GM12891 (cell line): ENCODE data around the gene CHKB.
A peak's percentile ranks its signal among the peaks of the same experiment; 100 is the strongest.

Experiments
- DNase-seq: peaks from one replicate; pipeline ENCODE4 v3.0.0; 2011; ENCODE audit warnings: low spot score; ENCODE audit not compliant: insufficient read length
- FAIRE-seq: peaks from 2 replicates; lab custom pipeline; 2011; peaks lifted over from hg19 to GRCh38; lab: Jason Lieb, UNC
- PAX5 ChIP-seq: IDR thresholded peaks from 2 replicates; pipeline ENCODE4 v1.6.1; 2011; ENCODE audit warnings: low read length, moderate library complexity, mild to moderate bottlenecking; ENCODE audit not compliant: insufficient read depth, severe bottlenecking
- POLR2A ChIP-seq: IDR thresholded peaks from 2 replicates; pipeline ENCODE4 v1.6.1; 2011; ENCODE audit warnings: low read depth, low read length, control low read depth
- POLR2AphosphoS5 ChIP-seq: IDR thresholded peaks from 2 replicates; pipeline ENCODE4 v1.6.1; 2011; ENCODE audit warnings: low read depth, low read length, control low read depth
- POU2F2 ChIP-seq: IDR thresholded peaks from 2 replicates; pipeline ENCODE4 v1.6.1; 2011; ENCODE audit warnings: low read depth, mild to moderate bottlenecking, control low read depth, low read length, moderate library complexity
- SPI1 ChIP-seq: IDR thresholded peaks from 2 replicates; pipeline ENCODE4 v1.6.1; 2011; ENCODE audit warnings: low read depth, low read length, control low read depth
- TAF1 ChIP-seq: IDR thresholded peaks from 2 replicates; pipeline ENCODE4 v1.6.1; 2011; ENCODE audit warnings: low read depth, low read length, control low read depth

The CHKB gene

GRCh38 chr22:50599816-50600455 lies 17.3 kb upstream of the CHKB start:
- no peak for FAIRE-seq
- no peak for TF ChIP-seq TAF1
- no peak for TF ChIP-seq PAX5
- no peak for TF ChIP-seq SPI1
- no peak for TF ChIP-seq POLR2AphosphoS5
- DNase-seq, result peak; percentile 88

GRCh38 chr22:50597097-50597496 lies 14.4 kb upstream of the CHKB start:
- DNase-seq (no peak), FAIRE-seq (no peak)
- TF ChIP-seq TAF1, result no peak

GRCh38 chr22:50595189-50595588 lies 12.5 kb upstream of the CHKB start:
- no peak for TF ChIP-seq POU2F2
- TF ChIP-seq TAF1, result no peak
- no peak for TF ChIP-seq SPI1
- no peak for TF ChIP-seq POLR2A
- TF ChIP-seq POLR2AphosphoS5, result no peak
- no peak for TF ChIP-seq PAX5
- DNase-seq (no peak), FAIRE-seq (peak; percentile 20)

- no peak for FAIRE-seq
- TF ChIP-seq POU2F2 (no peak), PAX5 (no peak), SPI1 (no peak), POLR2AphosphoS5 (no peak), TAF1 (no peak), POLR2A (no peak)
- DNase-seq, result no peak
Measured at GRCh38 chr22:50587407-50587806, 4.8 kb upstream of the CHKB start.

- FAIRE-seq (no peak), DNase-seq (no peak)
- TF ChIP-seq SPI1 (no peak), PAX5 (no peak), POLR2AphosphoS5 (no peak), POU2F2 (no peak), POLR2A (no peak), TAF1 (no peak)
Measured at GRCh38 chr22:50586416-50586815, 3.8 kb upstream of the CHKB start.

- FAIRE-seq (no peak), DNase-seq (no peak)
- no peak for TF ChIP-seq POLR2A
- no peak for TF ChIP-seq TAF1
- no peak for TF ChIP-seq POU2F2
- no peak for TF ChIP-seq PAX5
Measured at GRCh38 chr22:50585781-50586180, 3.1 kb upstream of the CHKB start.

GRCh38 chr22:50585238-50585637 lies 2.6 kb upstream of the CHKB start:
- TF ChIP-seq POLR2A (no peak), TAF1 (no peak), POU2F2 (no peak), POLR2AphosphoS5 (no peak), SPI1 (no peak), PAX5 (no peak)
- no peak for FAIRE-seq

GRCh38 chr22:50584106-50585096 lies 1.8 kb upstream of the CHKB start:
- TF ChIP-seq SPI1 (no peak), PAX5 (no peak), TAF1 (no peak), POLR2AphosphoS5 (no peak)
- FAIRE-seq (no peak), DNase-seq (no peak)

More at GRCh38 chr22:50585238-50585637, 2.6 kb upstream of the CHKB start:
- DNase-seq, result no peak

GRCh38 chr22:50583294-50583861 lies 729 bp upstream of the CHKB start:
- FAIRE-seq (no peak), DNase-seq (no peak)
- TF ChIP-seq POLR2AphosphoS5, result no peak
- no peak for TF ChIP-seq POU2F2
- no peak for TF ChIP-seq SPI1
- no peak for TF ChIP-seq POLR2A
- no peak for TF ChIP-seq PAX5
- TF ChIP-seq TAF1, result no peak

GRCh38 chr22:50581950-50582492 lies 628 bp downstream of the CHKB start:
- DNase-seq, result no peak
- TF ChIP-seq TAF1 (peak; percentile 57; the same call in 1 of the 2 replicates), PAX5 (no peak), SPI1 (no peak), POLR2AphosphoS5 (no peak; the same call in 1 of the 2 replicates)
- FAIRE-seq, result no peak
